ENCODE data around the gene NAP1L4. TPM values are rescaled to one million over a fixed set of nuclear protein-coding genes. Genes with fewer than 3 reads are reported as not detected.

NAP1L4 gene
- total RNA-seq, 1 experiment from 2014 or later: 80.5 TPM

GRCh38 chr11:2897048-2897447 lies 95.1 kb downstream of the NAP1L4 start:
- peaks cover 10% of the 10 kb centered on the region for H3K4me1 ChIP-seq (ENCODE audit: low read length)
- no peaks in the 10 kb centered on the region for H3K9me3 ChIP-seq (ENCODE audit: low read length)
- no peaks in the 10 kb centered on the region for H3K36me3 ChIP-seq (ENCODE audit: insufficient read depth, low read length)
- H3K4me2 ChIP-seq (ENCODE audit: low read depth, low read length, poor library complexity, severe bottlenecking): no peak overlapping the region
- no peaks in the 10 kb centered on the region for H3K27me3 ChIP-seq (ENCODE audit: low read length)
- no peak overlapping the region for H2AFZ ChIP-seq (ENCODE audit: low read length)
- H3K27ac ChIP-seq (ENCODE audit: low read length): no peak overlapping the region
- H3K4me3 ChIP-seq (ENCODE audit: low read length): no peak overlapping the region
- H3K79me2 ChIP-seq (ENCODE audit: low read length): no peaks in the 10 kb centered on the region
- no peaks in the 10 kb centered on the region for H4K20me1 ChIP-seq (ENCODE audit: insufficient read depth, low read depth, low read length)
- DNase-seq: no peak
- H3K9ac ChIP-seq (ENCODE audit: low read length): no peak overlapping the region
- H3K9me2 ChIP-seq (replicated peaks; ENCODE audit: insufficient read depth, low read length): no peaks in the 10 kb centered on the region

DNA sequence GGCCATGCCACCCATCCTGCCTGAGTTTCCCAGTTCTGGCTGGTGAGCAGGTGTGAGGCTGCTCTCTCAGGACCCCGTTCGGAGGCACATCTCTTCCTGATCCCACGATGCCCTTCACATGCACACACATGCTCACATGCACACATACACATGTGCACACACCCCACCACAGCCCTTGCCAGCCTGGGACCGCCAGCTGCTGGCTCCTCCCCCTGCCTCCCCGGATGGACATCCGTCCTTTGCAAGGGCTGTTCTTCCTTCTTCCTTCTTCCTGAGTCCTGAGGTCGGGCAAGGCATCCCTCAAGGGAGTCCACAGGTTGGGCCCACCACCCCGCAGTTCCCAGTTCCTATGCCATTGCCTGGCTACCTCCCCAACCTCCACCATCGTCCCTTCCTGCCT lies 96.1 kb downstream of the NAP1L4 start:
- Histone ChIP-seq H3K9ac (ENCODE audit: low read length) (no peak overlapping the region), H3K4me3 (ENCODE audit: low read length) (no peak overlapping the region), H3K27me3 (ENCODE audit: low read length) (no peaks in the 10 kb centered on the region), H3K27ac (ENCODE audit: low read length) (no peak overlapping the region), H3K9me2 (replicated peaks; ENCODE audit: insufficient read depth, low read length) (no peaks in the 10 kb centered on the region), H3K36me3 (ENCODE audit: insufficient read depth, low read length) (no peaks in the 10 kb centered on the region), H3K4me1 (ENCODE audit: low read length) (peaks cover 3% of the 10 kb centered on the region; the same call in 1 of the 2 replicates), H3K9me3 (ENCODE audit: low read length) (no peaks in the 10 kb centered on the region), H3K4me2 (ENCODE audit: low read depth, low read length, poor library complexity, severe bottlenecking) (no peak overlapping the region), H2AFZ (ENCODE audit: low read length) (no peak overlapping the region), H4K20me1 (ENCODE audit: insufficient read depth, low read depth, low read length) (no peaks in the 10 kb centered on the region), H3K79me2 (ENCODE audit: low read length) (no peaks in the 10 kb centered on the region)
- DNase-seq: no peak

Small RNA genes lying within 50 kb of the gene (small RNA-seq; reads per million reads assigned to genes)
- gene SNORA54: 4.7 reads per million, percentile 78 among the genes with 10 or more reads in this experiment

Other genes starting within 250 kb of the NAP1L4 start
- gene CDKN1C, start 106.6 kb downstream of the NAP1L4 start, total RNA-seq (2014; rRNA removed; shearing (Covaris generic); ENCODE audit: low replicate concordance): not detected in 2 replicates
- gene PHLDA2, start 62.9 kb downstream of the NAP1L4 start, total RNA-seq (2014; rRNA removed; shearing (Covaris generic); ENCODE audit: low replicate concordance): 0.25 TPM in 1 of 2 replicates, not detected in the other
- gene CARS1, start 65.1 kb upstream of the NAP1L4 start, total RNA-seq (2014; rRNA removed; shearing (Covaris generic); ENCODE audit: low replicate concordance): 55.8 and 80.6 TPM in 2 replicates
- gene OSBPL5, start 173.0 kb upstream of the NAP1L4 start, total RNA-seq (2014; rRNA removed; shearing (Covaris generic); ENCODE audit: low replicate concordance): not detected in 2 replicates
- gene MRGPRG, start 226.5 kb upstream of the NAP1L4 start, total RNA-seq (2014; rRNA removed; shearing (Covaris generic); ENCODE audit: low replicate concordance): not detected in 2 replicates
- gene MRGPRE, start 240.1 kb upstream of the NAP1L4 start, total RNA-seq (2014; rRNA removed; shearing (Covaris generic); ENCODE audit: low replicate concordance): not detected in 2 replicates

Data from Karpas-422 (cell line).